Esophagus squamous epithelium (tissue), 4 donors: Measurements from ENCODE around the gene GABRG3.

Experiments
- POLR2A ChIP-seq, 4 donors: fragments of 450-650 bp; IDR thresholded peaks; one replicate each; pipeline ENCODE4 v1.6.1; 2017; ENCODE audit warnings: antibody characterized with exemption in 4 of 4, mild to moderate bottlenecking in 4 of 4, moderate library complexity in 3 of 4
- TF ChIP-seq, protein P1 (sequence below), 6 experiments: fragments of 450-650 bp in 4 of 6; fragments of 200-600 bp in 2 of 6; sonication (generic) in 2 of 6; IDR thresholded peaks; one replicate each; pipeline ENCODE4 v1.5.1; 2016 to 2019; ENCODE audit warnings: antibody characterized with exemption in 6 of 6, mild to moderate bottlenecking in 4 of 6, moderate library complexity in 4 of 6

- TF ChIP-seq POLR2A (IDR thresholded peaks at IDR 0.05), result no peak
- TF ChIP-seq, protein P1, sequence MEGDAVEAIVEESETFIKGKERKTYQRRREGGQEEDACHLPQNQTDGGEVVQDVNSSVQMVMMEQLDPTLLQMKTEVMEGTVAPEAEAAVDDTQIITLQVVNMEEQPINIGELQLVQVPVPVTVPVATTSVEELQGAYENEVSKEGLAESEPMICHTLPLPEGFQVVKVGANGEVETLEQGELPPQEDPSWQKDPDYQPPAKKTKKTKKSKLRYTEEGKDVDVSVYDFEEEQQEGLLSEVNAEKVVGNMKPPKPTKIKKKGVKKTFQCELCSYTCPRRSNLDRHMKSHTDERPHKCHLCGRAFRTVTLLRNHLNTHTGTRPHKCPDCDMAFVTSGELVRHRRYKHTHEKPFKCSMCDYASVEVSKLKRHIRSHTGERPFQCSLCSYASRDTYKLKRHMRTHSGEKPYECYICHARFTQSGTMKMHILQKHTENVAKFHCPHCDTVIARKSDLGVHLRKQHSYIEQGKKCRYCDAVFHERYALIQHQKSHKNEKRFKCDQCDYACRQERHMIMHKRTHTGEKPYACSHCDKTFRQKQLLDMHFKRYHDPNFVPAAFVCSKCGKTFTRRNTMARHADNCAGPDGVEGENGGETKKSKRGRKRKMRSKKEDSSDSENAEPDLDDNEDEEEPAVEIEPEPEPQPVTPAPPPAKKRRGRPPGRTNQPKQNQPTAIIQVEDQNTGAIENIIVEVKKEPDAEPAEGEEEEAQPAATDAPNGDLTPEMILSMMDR (IDR thresholded peaks at IDR 0.05), result no peak
Observed at GRCh38 chr15:27028858-27029477, 58.0 kb downstream of the GABRG3 start.
